Uterus (tissue), 4 donors: Measurements from ENCODE around the gene DPF3. TPM values are rescaled to one million over a fixed set of nuclear protein-coding genes. Genes with fewer than 3 reads are reported as not detected.

Experiments used
- DNase-seq, 2 donors: peaks; one replicate each; pipeline ENCODE4 v3.0.0-alpha.2; 2019 to 2020
- H3K27ac ChIP-seq, 2 donors: fragments of 200-600 bp; sonication (generic); 1 replicate in 1 of 2; 2 replicates in 1 of 2; pipeline ENCODE4 v1.5.1; 2016 to 2018
- H3K27me3 ChIP-seq, 2 donors: fragments of 200-600 bp; sonication (generic); one replicate each; pipeline ENCODE4 v1.5.1; 2018 to 2019; ENCODE audit warnings: control low read depth in 1 of 2
- H3K36me3 ChIP-seq, 2 donors: fragments of 200-600 bp; sonication (generic); one replicate each; pipeline ENCODE4 v1.5.1; 2019; ENCODE audit warnings: control low read depth in 1 of 2
- H3K4me1 ChIP-seq, 2 donors: fragments of 200-600 bp; sonication (generic); one replicate each; pipeline ENCODE4 v1.5.1; 2018 to 2019; ENCODE audit warnings: control low read depth in 1 of 2
- H3K4me3 ChIP-seq, 2 donors: fragments of 200-600 bp; sonication (generic); 1 replicate in 1 of 2; 2 replicates in 1 of 2; pipeline ENCODE4 v1.5.1; 2018 to 2019; ENCODE audit warnings: mild to moderate bottlenecking in 1 of 2
- H3K9me3 ChIP-seq, 2 donors: fragments of 200-600 bp; sonication (generic); one replicate each; pipeline ENCODE4 v1.5.1; 2019; ENCODE audit warnings: control low read depth in 1 of 2
- POLR2A ChIP-seq, 2 donors: fragments of 450-650 bp; IDR thresholded peaks; one replicate each; pipeline ENCODE4 v1.6.1; 2016; ENCODE audit warnings: antibody characterized with exemption in 2 of 2, mild to moderate bottlenecking in 1 of 2, moderate library complexity in 1 of 2
- intact Hi-C: fragments of 100-400 bp; cut with DNase I; formaldehyde crosslinking; loops from one replicate; pipeline ENCODE4 v1.15.1; 2023; ENCODE audit warnings: low total_unique reads
- total RNA-seq, 4 donors: library from RNA; depleted of rRNA in 3 of 4; stranded (reverse); fragments of >200 nt in 3 of 4; gene quantifications; one replicate each; pipeline versions ENCODE4 v1.1.0 to v1.2.4, GENCODE V29; 2014 to 2023
- TF ChIP-seq, protein P1 (sequence below), 4 experiments: fragments of 200-600 bp in 2 of 4; fragments of 450-650 bp in 2 of 4; sonication (generic) in 2 of 4; IDR thresholded peaks; one replicate each; pipeline ENCODE4 v1.5.1; 2016 to 2019; ENCODE audit warnings: antibody characterized with exemption in 4 of 4, mild to moderate bottlenecking in 2 of 4, moderate library complexity in 1 of 4
- donor health status: DM: yes; HTN: yes; CAD: no.

The DPF3 gene
- total RNA-seq, 4 donors from 2014 or later: 1.6 to 2.8 TPM; not detected in 2

DNA sequence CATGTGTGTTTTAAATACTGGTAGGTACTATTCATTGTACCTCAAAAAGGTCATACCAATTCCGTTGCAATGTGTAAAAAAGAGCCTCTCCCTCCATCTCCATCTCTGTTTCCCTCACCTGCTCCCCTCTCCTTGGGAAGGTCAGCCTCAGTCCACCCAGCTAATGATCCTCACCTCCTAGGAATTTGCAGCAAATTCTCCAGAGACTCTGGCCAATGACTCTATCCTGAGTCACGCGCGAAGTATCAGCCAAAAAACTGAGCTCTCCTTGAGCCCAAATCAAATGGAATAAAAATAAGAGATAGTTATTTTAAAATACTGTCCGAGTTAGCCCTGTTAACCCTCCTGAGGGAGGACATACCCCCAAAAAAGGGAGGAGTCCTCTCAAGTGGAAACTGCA, 148.4 kb downstream of the DPF3 start:
- TF ChIP-seq, protein P1, sequence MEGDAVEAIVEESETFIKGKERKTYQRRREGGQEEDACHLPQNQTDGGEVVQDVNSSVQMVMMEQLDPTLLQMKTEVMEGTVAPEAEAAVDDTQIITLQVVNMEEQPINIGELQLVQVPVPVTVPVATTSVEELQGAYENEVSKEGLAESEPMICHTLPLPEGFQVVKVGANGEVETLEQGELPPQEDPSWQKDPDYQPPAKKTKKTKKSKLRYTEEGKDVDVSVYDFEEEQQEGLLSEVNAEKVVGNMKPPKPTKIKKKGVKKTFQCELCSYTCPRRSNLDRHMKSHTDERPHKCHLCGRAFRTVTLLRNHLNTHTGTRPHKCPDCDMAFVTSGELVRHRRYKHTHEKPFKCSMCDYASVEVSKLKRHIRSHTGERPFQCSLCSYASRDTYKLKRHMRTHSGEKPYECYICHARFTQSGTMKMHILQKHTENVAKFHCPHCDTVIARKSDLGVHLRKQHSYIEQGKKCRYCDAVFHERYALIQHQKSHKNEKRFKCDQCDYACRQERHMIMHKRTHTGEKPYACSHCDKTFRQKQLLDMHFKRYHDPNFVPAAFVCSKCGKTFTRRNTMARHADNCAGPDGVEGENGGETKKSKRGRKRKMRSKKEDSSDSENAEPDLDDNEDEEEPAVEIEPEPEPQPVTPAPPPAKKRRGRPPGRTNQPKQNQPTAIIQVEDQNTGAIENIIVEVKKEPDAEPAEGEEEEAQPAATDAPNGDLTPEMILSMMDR (IDR thresholded peaks at IDR 0.05): no peak
- no peak for TF ChIP-seq POLR2A (IDR thresholded peaks at IDR 0.05)
- H3K27ac ChIP-seq: no peak overlapping the region
- H3K4me3 ChIP-seq: no peak overlapping the region
- H3K9me3 ChIP-seq: no peaks in the 10 kb centered on the region
- no peaks in the 10 kb centered on the region for H3K4me1 ChIP-seq
- no peaks in the 10 kb centered on the region for H3K36me3 ChIP-seq
- DNase-seq: no peak
- H3K27me3 ChIP-seq: no peaks in the 10 kb centered on the region
- intact Hi-C loops: no loop called here

DNA sequence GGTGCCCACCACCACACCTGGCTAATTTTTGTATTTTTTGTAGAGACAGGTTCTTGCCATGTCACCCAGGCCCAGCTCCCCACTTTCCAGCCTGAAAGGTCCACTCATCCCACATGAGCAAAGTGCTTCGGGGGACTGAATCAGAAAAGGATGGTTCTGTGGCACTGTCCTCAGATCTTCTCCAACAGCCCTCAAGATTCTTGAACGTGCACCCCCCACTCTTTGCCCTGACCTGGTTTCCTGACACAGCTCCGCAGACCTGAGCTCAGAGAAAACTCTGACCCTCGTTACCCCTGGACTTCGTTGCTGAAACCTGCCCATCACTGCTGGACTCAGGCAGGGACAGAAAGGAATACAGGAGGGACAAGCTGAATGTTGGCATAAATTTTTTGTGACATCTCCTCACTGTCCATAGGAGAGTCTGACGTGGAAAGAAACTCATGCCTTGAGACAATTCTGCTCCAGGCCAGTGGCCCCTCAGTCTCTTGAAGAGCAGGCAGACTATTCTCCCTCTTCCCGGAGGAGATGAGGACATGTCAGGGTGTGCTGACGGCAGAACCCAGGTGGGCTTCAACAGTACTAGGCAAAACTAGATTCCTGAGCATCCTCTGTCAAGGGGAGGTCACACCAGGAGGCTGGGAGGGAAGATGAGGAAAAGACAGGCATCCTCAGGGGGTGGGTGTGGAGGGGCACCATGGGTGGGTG, 149.3 kb downstream of the DPF3 start:
- no peak for DNase-seq
- Histone ChIP-seq H3K9me3 (no peaks in the 10 kb centered on the region), H3K27me3 (no peaks in the 10 kb centered on the region), H3K36me3 (no peaks in the 10 kb centered on the region), H3K4me1 (no peaks in the 10 kb centered on the region), H3K27ac (no peak overlapping the region), H3K4me3 (no peak overlapping the region)
- TF ChIP-seq, protein P1 (IDR thresholded peaks at IDR 0.05): no peak
- TF ChIP-seq POLR2A (IDR thresholded peaks at IDR 0.05): no peak
- intact Hi-C loops: no loop called here

DNA sequence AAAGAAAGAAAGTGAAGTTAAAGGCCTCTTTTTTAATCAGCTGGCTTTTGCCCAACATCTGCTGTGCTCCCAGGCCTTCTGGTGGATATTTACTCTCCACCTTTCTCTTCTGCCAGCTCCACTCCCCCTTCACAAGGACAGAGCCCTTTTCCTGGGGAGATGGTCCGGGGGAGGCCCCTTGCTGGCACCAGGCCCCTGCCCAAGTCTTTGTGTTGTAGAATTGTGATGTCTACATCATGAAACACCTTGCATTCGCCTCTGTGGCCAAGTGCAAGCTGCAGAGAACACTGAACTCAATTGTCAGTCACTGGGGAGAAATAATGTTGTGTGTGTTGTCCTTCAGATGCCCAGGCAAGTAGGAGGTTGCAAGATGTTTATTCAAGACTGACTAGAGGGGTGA, 150.3 kb downstream of the DPF3 start:
- Histone ChIP-seq H3K4me1 (no peaks in the 10 kb centered on the region), H3K27me3 (no peaks in the 10 kb centered on the region), H3K27ac (no peak overlapping the region), H3K4me3 (no peak overlapping the region), H3K9me3 (no peaks in the 10 kb centered on the region), H3K36me3 (no peaks in the 10 kb centered on the region)
- intact Hi-C loops: no loop called here
- DNase-seq: no peak
- TF ChIP-seq POLR2A (IDR thresholded peaks at IDR 0.05): no peak
- TF ChIP-seq, protein P1 (IDR thresholded peaks at IDR 0.05): no peak

DNA sequence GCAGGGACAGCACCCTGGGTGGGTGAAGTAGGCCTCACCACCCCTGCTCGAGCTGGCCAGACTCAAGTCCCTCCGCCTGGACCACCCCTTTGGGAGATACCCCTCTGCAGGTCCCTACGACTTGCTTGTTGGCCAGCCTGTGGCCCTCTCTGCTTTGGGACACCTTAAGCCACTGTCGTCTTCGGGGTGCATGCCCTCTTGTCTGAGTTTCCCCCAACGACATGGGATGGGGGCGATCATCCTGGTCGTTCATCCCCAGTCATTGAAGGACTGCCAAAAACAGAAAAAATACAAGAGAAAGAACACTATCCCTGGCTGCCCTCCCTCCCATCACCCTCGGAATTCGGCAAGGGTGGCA, 151.1 kb downstream of the DPF3 start:
- H3K27ac ChIP-seq: no peak overlapping the region
- no peak for DNase-seq

DNA sequence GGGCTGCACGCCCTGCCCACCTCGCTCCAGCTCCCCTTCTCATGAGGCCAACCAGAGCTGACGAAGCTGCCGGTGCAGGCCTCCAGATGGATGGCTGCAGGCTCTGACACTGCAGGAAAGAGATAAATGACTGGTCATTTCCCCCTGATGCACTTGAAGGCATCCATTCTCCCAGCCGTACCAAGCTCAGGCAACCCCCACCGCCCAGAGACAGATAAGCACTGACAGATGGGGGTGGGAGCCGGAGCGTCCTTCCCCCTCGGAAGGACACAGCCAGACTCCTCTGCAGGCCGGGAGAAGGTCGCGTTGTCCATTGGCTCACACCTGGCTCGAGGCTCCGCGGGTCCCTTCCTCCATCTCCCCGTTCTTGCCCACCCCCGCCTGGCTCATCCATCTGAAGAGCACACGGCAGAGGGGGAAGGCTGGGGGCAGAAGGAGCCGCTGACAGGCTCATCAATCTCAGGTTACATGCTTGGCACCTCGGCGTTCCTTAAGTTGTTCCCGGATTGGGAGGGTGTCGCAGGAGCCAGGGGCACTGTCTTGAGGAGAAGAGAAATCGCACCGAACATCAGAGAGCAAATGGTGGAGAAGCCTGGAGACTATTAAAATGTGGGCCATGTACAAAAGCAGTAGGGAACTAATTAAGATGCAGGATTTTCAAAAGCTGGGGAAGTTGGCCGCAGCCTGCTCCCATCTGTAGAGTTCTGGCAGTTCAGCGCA, 151.6 kb downstream of the DPF3 start:
- TF ChIP-seq, protein P1 (IDR thresholded peaks at IDR 0.05): no peak
- TF ChIP-seq POLR2A (IDR thresholded peaks at IDR 0.05): no peak
- no peaks in the 10 kb centered on the region for H3K36me3 ChIP-seq
- no peaks in the 10 kb centered on the region for H3K27me3 ChIP-seq
- H3K27ac ChIP-seq: no peak overlapping the region
- H3K4me3 ChIP-seq: no peak overlapping the region
- no peaks in the 10 kb centered on the region for H3K4me1 ChIP-seq
- DNase-seq: no peak
- intact Hi-C loops: no loop called here
- no peaks in the 10 kb centered on the region for H3K9me3 ChIP-seq

More for the DNA sequence above, 151.1 kb downstream of the DPF3 start:
- no peak overlapping the region for H3K4me3 ChIP-seq
- H3K36me3 ChIP-seq: no peaks in the 10 kb centered on the region
- no peaks in the 10 kb centered on the region for H3K27me3 ChIP-seq
- H3K9me3 ChIP-seq: no peaks in the 10 kb centered on the region
- H3K4me1 ChIP-seq: no peaks in the 10 kb centered on the region
- TF ChIP-seq POLR2A (IDR thresholded peaks at IDR 0.05): no peak
- TF ChIP-seq, protein P1 (IDR thresholded peaks at IDR 0.05): no peak
- intact Hi-C loops: no loop called here
